K562 (cell line): Measurements from ENCODE around the gene TAPBPL. TPM values are rescaled to one million over a fixed set of nuclear protein-coding genes. Genes with fewer than 3 reads are reported as not detected.

Source experiments
- ATAC-seq: fragments of 200-7000 bp; cut with Tn5 transposase; 3 replicates; pipeline ENCODE4 v1.9.1; 2020; ENCODE audit warnings: moderate library complexity
- BruUV-seq: library from RNA; stranded (reverse); fragments of 400-500 nt; replicated peaks from 2 replicates; lab custom pipeline; 2021; lab: Mats Ljungman, UMichigan
- CTCF ChIA-PET: fragments of 300-600 bp; formaldehyde crosslinking; extraction: SDS; loops from one replicate; lab custom pipeline; 2021; ENCODE audit warnings: low intra/inter-chr PET ratio; lab: Yijun Ruan, JAX
- POLR2A ChIA-PET: fragments of 300-600, 350-650 bp; sonication (Branson Sonifier 250); formaldehyde crosslinking; extraction: SDS; loops from one replicate; lab custom pipeline; 2021; ENCODE audit warnings: antibody characterized with exemption, inconsistent platforms; lab: Yijun Ruan, JAX
- DNase-seq, 4 experiments: peaks; one replicate each; pipeline versions ENCODE4 v3.0.0 to v3.0.0-alpha.2; 2011 to 2018; ENCODE audit warnings: low spot score in 3 of 4, mixed read lengths in 3 of 4; ENCODE audit errors: extremely low read depth in 1 of 4
- FAIRE-seq: peaks from 2 replicates; lab custom pipeline; 2011; peaks lifted over from hg19 to GRCh38; lab: Jason Lieb, UNC
- H2AFZ ChIP-seq: 2 replicates; pipeline ENCODE4 v1.6.0; 2011; ENCODE audit warnings: low read depth, low read length, control low read depth, inconsistent platforms
- H3K27ac ChIP-seq: fragments of 200-600 bp; 3 replicates; pipeline ENCODE4 v1.8.0; 2011; ENCODE audit warnings: low read depth, mild to moderate bottlenecking, control low read depth, inconsistent platforms, low read length, moderate library complexity, mixed read lengths; ENCODE audit errors: extremely low read depth
- H3K27me3 ChIP-seq, 2 experiments: fragments of 300-600 bp in 1 of 2; 2 replicates in 1 of 2; 3 replicates in 1 of 2; pipeline versions ENCODE4 v1.6.0 to v1.8.0; 2011; ENCODE audit warnings: inconsistent platforms in 2 of 2, low read length in 2 of 2, mild to moderate bottlenecking in 1 of 2, mixed read lengths in 1 of 2, moderate library complexity in 1 of 2; ENCODE audit not compliant: control insufficient read depth in 2 of 2, insufficient read depth in 2 of 2
- H3K36me3 ChIP-seq: fragments of 300-600 bp; 3 replicates; pipeline ENCODE4 v1.8.0; 2011; ENCODE audit warnings: mild to moderate bottlenecking, low read length, inconsistent platforms; ENCODE audit not compliant: control insufficient read depth, insufficient read depth
- H3K4me1 ChIP-seq, 2 experiments: fragments of 200-600 bp in 1 of 2; replicated peaks in 1 of 2; 2 replicates in 1 of 2; 3 replicates in 1 of 2; pipeline versions ENCODE4 v1.5.1 to v1.8.0; 2011; ENCODE audit warnings: inconsistent platforms in 2 of 2, low read length in 2 of 2, mild to moderate bottlenecking in 1 of 2, mixed read lengths in 1 of 2, moderate library complexity in 1 of 2; ENCODE audit not compliant: control insufficient read depth in 2 of 2, insufficient read depth in 2 of 2
- H3K4me2 ChIP-seq: 2 replicates; pipeline ENCODE4 v1.6.1; 2011; ENCODE audit warnings: low read length, control low read depth, inconsistent platforms, mixed read lengths; ENCODE audit not compliant: insufficient read depth
- H3K4me3 ChIP-seq: fragments of 200-600 bp; sonication (generic), shearing (Covaris generic); 2 replicates; pipeline ENCODE4 v1.5.1; 2016; ENCODE audit warnings: control low read depth, inconsistent platforms
- H3K79me2 ChIP-seq: fragments of 200-600 bp; 3 replicates; pipeline ENCODE4 v1.8.0; 2011; ENCODE audit warnings: low read length, inconsistent platforms; ENCODE audit not compliant: control insufficient read depth, insufficient read depth
- H3K9ac ChIP-seq, 2 experiments: 2 replicates each; pipeline versions ENCODE4 v1.6.0 to v1.6.1; 2011; ENCODE audit warnings: low read depth in 2 of 2, low read length in 2 of 2, control low read depth in 1 of 2, inconsistent platforms in 1 of 2, mild to moderate bottlenecking in 1 of 2, mixed read lengths in 1 of 2; ENCODE audit not compliant: insufficient read depth in 1 of 2
- H3K9me1 ChIP-seq: one replicate; pipeline ENCODE4 v1.6.0; 2011; ENCODE audit warnings: inconsistent platforms, mild to moderate bottlenecking, low read length, moderate library complexity; ENCODE audit not compliant: control insufficient read depth, insufficient read depth
- H3K9me3 ChIP-seq: replicated peaks from 2 replicates; pipeline ENCODE4 v1.5.1; 2011; ENCODE audit warnings: low read depth, low read length, inconsistent platforms; ENCODE audit not compliant: control insufficient read depth, insufficient read depth
- H4K20me1 ChIP-seq: replicated peaks from 2 replicates; pipeline ENCODE4 v1.6.1; 2011; ENCODE audit warnings: low read length, inconsistent platforms, mixed read lengths; ENCODE audit not compliant: control insufficient read depth, insufficient read depth
- BCL6 ChIP-seq: fragments of 250-450 bp; sonication (Bioruptor Pico); IDR thresholded peaks from 2 replicates; pipeline ENCODE4 v1.4.0; 2020
- DMBX1 ChIP-seq: fragments of 250-450 bp; sonication (Bioruptor Pico); IDR thresholded peaks from 2 replicates; pipeline ENCODE4 v1.8.0; 2022; ENCODE audit warnings: inconsistent platforms, mild to moderate bottlenecking, moderate library complexity, borderline replicate concordance
- FUS ChIP-seq: fragments of 200-400 bp; formaldehyde crosslinking; optimal IDR thresholded peaks from 2 replicates; pipeline ENCODE3; 2017; ENCODE audit warnings: low read depth, low read length
- HNRNPK ChIP-seq: fragments of 200-400 bp; formaldehyde crosslinking; IDR thresholded peaks from one replicate; pipeline ENCODE4 v1.6.1; 2018; ENCODE audit warnings: mild to moderate bottlenecking, low read depth, low read length; ENCODE audit not compliant: poor library complexity, severe bottlenecking
- HNRNPLL ChIP-seq: fragments of 200-400 bp; formaldehyde crosslinking; IDR thresholded peaks from 2 replicates; pipeline ENCODE4 v1.6.1; 2017; ENCODE audit warnings: low read length, low read depth, mild to moderate bottlenecking; ENCODE audit not compliant: poor library complexity, severe bottlenecking
- NFXL1 ChIP-seq: fragments of 450-650 bp; formaldehyde crosslinking; IDR thresholded peaks from 2 replicates; pipeline ENCODE4 v1.4.0; 2021; ENCODE audit warnings: mild to moderate bottlenecking
- ZNF121 ChIP-seq: sonication (generic); formaldehyde crosslinking; conservative IDR thresholded peaks from 2 replicates; pipeline ENCODE4 v1.8.0; 2022; ENCODE audit warnings: missing genetic modification reagents
- WGBS: fragments of 100-300 bp; shearing (Covaris generic); methylation state at CpG from one replicate; pipeline ENCODE4 v1.1.6; 2016; ENCODE audit warnings: low coverage, mixed read lengths; ENCODE audit not compliant: insufficient coverage; ENCODE audit errors: missing lambda C conversion rate; 5-methylcytosine and 5-hydroxymethylcytosine counted together
- in situ Hi-C: fragments of 300-500 bp; cut with MboI; formaldehyde crosslinking; loops from 4 replicates; pipeline ENCODE4 v1.15.0; 2018; ENCODE audit warnings: inconsistent platforms, mixed read lengths
- intact Hi-C: fragments of 100-400 bp; cut with micrococcal nuclease; formaldehyde crosslinking; loops from 2 replicates; pipeline ENCODE4 v1.14.2; 2022
- polyA plus RNA-seq, 8 experiments: library from polyadenylated mRNA; depleted of rRNA in 4 of 8; stranded (reverse) in 5 of 8; unstranded in 3 of 8; fragments of >200 nt; fragmentation: Nextera tagmentation in 2 of 8; fragmentation: Illumina TruSeq in 1 of 8; extraction: Ambion mirVana in 2 of 8; extraction: Trizol in 1 of 8; gene quantifications; 2 replicates each; pipeline versions ENCODE4 v1.2.1 to v1.2.3, GENCODE V29; 2011 to 2014; ENCODE audit warnings: inconsistent platforms in 1 of 8, missing spikeins in 1 of 8
- total RNA-seq, 7 experiments: library from RNA; depleted of rRNA in 6 of 7; stranded (reverse); fragments of >200 nt in 6 of 7; fragmentation: Illumina TruSeq in 2 of 7; extraction: Trizol in 2 of 7; gene quantifications; 2 replicates each; pipeline versions ENCODE4 v1.2.1 to v1.2.3, GENCODE V29; 2011 to 2021; ENCODE audit warnings: low replicate concordance in 1 of 7
- TF ChIP-seq, protein P1 (sequence below), 3 experiments: fragments of 200-800 bp in 1 of 3; fragments of 250-450 bp in 1 of 3; fragments of 450-650 bp in 1 of 3; sonication (Bioruptor Pico) in 1 of 3; sonication (Bioruptor generic) in 1 of 3; formaldehyde crosslinking in 1 of 3; IDR thresholded peaks; 2 replicates each; pipeline versions ENCODE4 v1.6.1 to v1.8.0; 2016 to 2022; ENCODE audit warnings: mild to moderate bottlenecking in 2 of 3, missing genetic modification characterization in 2 of 3, missing compliant biosample characterization in 1 of 3, moderate library complexity in 1 of 3

TAPBPL gene
- total and polyA plus RNA-seq, 9 of the 15 experiments (the other 6 are each of a cell fraction or from before 2014, with no cell fraction given), result 0.29 to 1.6 (median 0.45) TPM

GRCh38 chr12:6488240-6488639 lies 36.4 kb downstream of the TAPBPL start:
- 0% methylated on average over 1 of the region's 1 CpG for WGBS
- FAIRE-seq (no peak), ATAC-seq (no peak), DNase-seq (no peak)
- in situ Hi-C loops, result no loop called here
- BruUV-seq, result no TSS peak
- Histone ChIP-seq H2AFZ (no peak overlapping the region), H3K9ac (no peak overlapping the region), H3K79me2 (peaks cover 10% of the 10 kb centered on the region), H3K9me3 (no peaks in the 10 kb centered on the region), H4K20me1 (no peaks in the 10 kb centered on the region), H3K9me1 (no peaks in the 10 kb centered on the region), H3K27ac (no peak overlapping the region), H3K4me2 (no peak overlapping the region), H3K4me1 (peaks cover 0 to 4% of the 10 kb centered on the region in 2 experiments; a peak in 1 of 5 replicates), H3K4me3 (no peak overlapping the region), H3K27me3 (no peaks in the 10 kb centered on the region), H3K36me3 (peaks cover 7% of the 10 kb centered on the region; the same call in 2 of the 3 replicates)
- TF ChIP-seq HNRNPLL (no peak), BCL6 (no peak), NFXL1 (no peak), ZNF121 (CRISPR knock-in tag) (peak; percentile 55), HNRNPK (no peak), DMBX1 (no peak), FUS (no peak)
- TF ChIP-seq, protein P1, sequence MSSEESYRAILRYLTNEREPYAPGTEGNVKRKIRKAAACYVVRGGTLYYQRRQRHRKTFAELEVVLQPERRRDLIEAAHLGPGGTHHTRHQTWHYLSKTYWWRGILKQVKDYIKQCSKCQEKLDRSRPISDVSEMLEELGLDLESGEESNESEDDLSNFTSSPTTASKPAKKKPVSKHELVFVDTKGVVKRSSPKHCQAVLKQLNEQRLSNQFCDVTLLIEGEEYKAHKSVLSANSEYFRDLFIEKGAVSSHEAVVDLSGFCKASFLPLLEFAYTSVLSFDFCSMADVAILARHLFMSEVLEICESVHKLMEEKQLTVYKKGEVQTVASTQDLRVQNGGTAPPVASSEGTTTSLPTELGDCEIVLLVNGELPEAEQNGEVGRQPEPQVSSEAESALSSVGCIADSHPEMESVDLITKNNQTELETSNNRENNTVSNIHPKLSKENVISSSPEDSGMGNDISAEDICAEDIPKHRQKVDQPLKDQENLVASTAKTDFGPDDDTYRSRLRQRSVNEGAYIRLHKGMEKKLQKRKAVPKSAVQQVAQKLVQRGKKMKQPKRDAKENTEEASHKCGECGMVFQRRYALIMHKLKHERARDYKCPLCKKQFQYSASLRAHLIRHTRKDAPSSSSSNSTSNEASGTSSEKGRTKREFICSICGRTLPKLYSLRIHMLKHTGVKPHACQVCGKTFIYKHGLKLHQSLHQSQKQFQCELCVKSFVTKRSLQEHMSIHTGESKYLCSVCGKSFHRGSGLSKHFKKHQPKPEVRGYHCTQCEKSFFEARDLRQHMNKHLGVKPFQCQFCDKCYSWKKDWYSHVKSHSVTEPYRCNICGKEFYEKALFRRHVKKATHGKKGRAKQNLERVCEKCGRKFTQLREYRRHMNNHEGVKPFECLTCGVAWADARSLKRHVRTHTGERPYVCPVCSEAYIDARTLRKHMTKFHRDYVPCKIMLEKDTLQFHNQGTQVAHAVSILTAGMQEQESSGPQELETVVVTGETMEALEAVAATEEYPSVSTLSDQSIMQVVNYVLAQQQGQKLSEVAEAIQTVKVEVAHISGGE (CRISPR knock-in tag; IDR thresholded peaks at IDR 0.05), result no peak
- ChIA-PET POLR2A (interaction anchor here (0.5 to 0.7 kb wide), 2 partner anchors 18 to 38 kb away, joined by 3 read pairs; no protein-coding TSS in a partner anchor), CTCF (no interaction called here)
- intact Hi-C loops, result no loop called here
